Activated CD4-positive, alpha-beta T cell treated with anti-CD3 and anti-CD28 coated beads, Interleukin-2, amount 50 U/mL, for 1 hour (primary cell): ENCODE measurements around the gene IL20RA.

Experiments
- DNase-seq: peaks from one replicate; pipeline ENCODE4 v3.0.0-alpha.2; 2020

IL20RA gene

GRCh38 chr6:137045222-137045789, 541 bp upstream of the IL20RA start:
- no peak for DNase-seq

GRCh38 chr6:137043710-137044365, 927 bp downstream of the IL20RA start:
- DNase-seq: no peak

- no peak for DNase-seq
Observed at GRCh38 chr6:137040393-137040792, 4.4 kb downstream of the IL20RA start.

GRCh38 chr6:137039010-137039409, 5.8 kb downstream of the IL20RA start:
- no peak for DNase-seq

GRCh38 chr6:137036566-137037300, 8.0 kb downstream of the IL20RA start:
- DNase-seq: no peak

GRCh38 chr6:137033828-137034227, 10.9 kb downstream of the IL20RA start:
- DNase-seq: peak; percentile 34

- no peak for DNase-seq
Observed at GRCh38 chr6:137031122-137031521, 13.6 kb downstream of the IL20RA start.

GRCh38 chr6:137028912-137029311, 15.9 kb downstream of the IL20RA start:
- no peak for DNase-seq

GRCh38 chr6:137025786-137026730, 18.7 kb downstream of the IL20RA start:
- DNase-seq: no peak

- no peak for DNase-seq
Observed at GRCh38 chr6:137024237-137024990, 20.4 kb downstream of the IL20RA start.

GRCh38 chr6:137020776-137021175, 24.0 kb downstream of the IL20RA start:
- DNase-seq: no peak

- DNase-seq: no peak
Observed at GRCh38 chr6:137019476-137020272, 25.1 kb downstream of the IL20RA start.

- DNase-seq: no peak
Observed at GRCh38 chr6:137017081-137017480, 27.7 kb downstream of the IL20RA start.

GRCh38 chr6:137016356-137016755, 28.4 kb downstream of the IL20RA start:
- DNase-seq: no peak

- no peak for DNase-seq
Observed at GRCh38 chr6:137015943-137016342, 28.8 kb downstream of the IL20RA start.

- no peak for DNase-seq
Observed at GRCh38 chr6:137013738-137014602, 30.8 kb downstream of the IL20RA start.

GRCh38 chr6:137013031-137013430, 31.7 kb downstream of the IL20RA start:
- DNase-seq: no peak

GRCh38 chr6:137011406-137011805, 33.4 kb downstream of the IL20RA start:
- no peak for DNase-seq

- no peak for DNase-seq
Observed at GRCh38 chr6:137010128-137010718, 34.5 kb downstream of the IL20RA start.

GRCh38 chr6:137008204-137008603, 36.6 kb downstream of the IL20RA start:
- DNase-seq: no peak
